ENCODE results near the gene IFFO2.

- TF ChIP-seq POLR2A (IDR thresholded peaks at IDR 0.05) (no peak), POLR2AphosphoS5 (IDR thresholded peaks at IDR 0.05; ENCODE audit: insufficient read depth in 1 of 2, low read depth in 1 of 2) (no peak)
Measured at GRCh38 chr1:18870957-18871356, 85.5 kb downstream of the IFFO2 start.
